C4-2B (cell line): ENCODE results near the gene CYP39A1.

Experiments used
- H3K27ac ChIP-seq: fragments of 450-650 bp; 2 replicates; pipeline ENCODE4 v1.5.1; 2017
- CTCF ChIP-seq: fragments of 450-650 bp; conservative IDR thresholded peaks from 2 replicates; pipeline ENCODE4 v1.5.1; 2017; ENCODE audit warnings: mild to moderate bottlenecking
- ZFX ChIP-seq: fragments of 450-650 bp; IDR thresholded peaks from 2 replicates; pipeline ENCODE4 v1.6.1; 2017

Gene CYP39A1

DNA sequence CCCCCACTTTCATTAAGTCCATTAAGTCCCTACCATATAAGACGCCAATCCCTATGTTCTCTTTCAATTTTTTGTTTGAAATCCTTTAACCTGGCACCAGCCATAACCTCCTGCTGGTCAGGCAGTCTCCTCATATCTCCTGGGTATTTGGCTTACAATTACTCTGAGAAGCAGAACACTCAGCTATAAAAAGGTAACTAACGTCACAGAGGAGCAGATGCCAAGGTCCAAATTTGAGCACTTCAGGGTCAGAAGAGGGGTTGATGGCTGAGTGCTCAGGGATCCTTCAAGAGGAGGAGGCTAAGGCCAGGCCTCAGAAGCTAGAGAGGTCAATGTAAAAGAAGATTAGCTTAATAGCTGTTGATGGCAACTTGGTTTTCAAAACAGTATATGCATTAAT lies 139.1 kb downstream of the CYP39A1 start:
- H3K27ac ChIP-seq: no peak overlapping the region
- TF ChIP-seq ZFX: no peak
- no peak for TF ChIP-seq CTCF

DNA sequence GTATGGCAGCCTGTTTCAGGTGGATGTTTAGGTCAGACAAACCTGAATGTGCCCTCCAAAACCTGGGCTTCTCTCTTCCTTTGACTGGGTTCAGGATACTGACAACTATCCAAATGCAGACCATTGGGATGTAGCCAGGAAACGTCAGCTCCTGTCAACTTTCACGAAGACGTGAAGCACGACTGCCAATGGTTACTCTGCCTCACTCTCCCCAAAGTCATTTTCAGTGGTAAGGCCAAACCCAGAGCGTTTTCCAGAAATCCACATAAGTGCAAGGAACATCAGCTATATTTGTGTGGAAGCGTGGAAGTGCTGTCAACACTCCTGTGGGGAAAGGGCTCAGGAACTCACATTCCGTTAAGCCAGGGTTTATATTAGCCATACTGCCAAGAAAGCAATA lies 141.3 kb downstream of the CYP39A1 start:
- TF ChIP-seq ZFX (no peak), CTCF (no peak)
- no peak overlapping the region for H3K27ac ChIP-seq

GRCh38 chr6:46510651-46511050 lies 142.0 kb downstream of the CYP39A1 start:
- no peak overlapping the region for H3K27ac ChIP-seq
- TF ChIP-seq CTCF: no peak
- TF ChIP-seq ZFX: no peak

GRCh38 chr6:46509981-46510510 lies 142.6 kb downstream of the CYP39A1 start:
- TF ChIP-seq CTCF (no peak), ZFX (no peak)
- no peak overlapping the region for H3K27ac ChIP-seq

GRCh38 chr6:46509063-46509462 lies 143.6 kb downstream of the CYP39A1 start:
- H3K27ac ChIP-seq: no peak overlapping the region

DNA sequence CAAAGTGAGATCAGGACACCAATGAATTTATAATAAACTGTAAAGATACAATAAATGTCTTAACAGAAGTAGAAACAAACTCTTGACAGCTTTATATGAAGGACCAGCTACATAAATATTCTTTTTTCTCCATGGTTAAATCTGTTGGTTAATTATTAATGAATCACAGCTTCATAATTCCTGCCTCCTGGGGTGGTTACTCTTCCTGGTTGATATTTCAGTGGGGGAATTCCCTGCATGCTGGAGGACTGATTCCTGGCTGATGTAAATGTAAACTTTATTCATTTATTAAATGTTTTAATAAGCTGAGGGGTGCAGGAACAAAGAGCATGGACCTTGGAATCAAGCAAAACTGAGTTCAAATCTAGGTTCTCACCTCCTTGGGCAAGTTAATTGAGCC lies 145.2 kb downstream of the CYP39A1 start:
- no peak overlapping the region for H3K27ac ChIP-seq
- TF ChIP-seq ZFX: no peak
- TF ChIP-seq CTCF: no peak

More at GRCh38 chr6:46509063-46509462, 143.6 kb downstream of the CYP39A1 start:
- TF ChIP-seq CTCF (no peak), ZFX (no peak)

GRCh38 chr6:46505693-46506512 lies 146.7 kb downstream of the CYP39A1 start:
- no peak for TF ChIP-seq CTCF
- no peak for TF ChIP-seq ZFX
- no peak overlapping the region for H3K27ac ChIP-seq
